ENCODE results near the gene MEIS2. TPM values are rescaled to one million over a fixed set of nuclear protein-coding genes. Genes with fewer than 3 reads are reported as not detected.

Gene MEIS2
- total and polyA plus RNA-seq, 7 donors = 1.4 to 154 (median 76.0) TPM

GRCh38 chr15:37112171-37112570 is 11.8 kb upstream of the MEIS2 start:
- Histone ChIP-seq H3K27ac (peak overlapping the region; percentile 95 to 97 (median 96)), H3K4me3 (no peak overlapping the region), H3K9me3 (no peaks in the 10 kb centered on the region), H3K27me3 (no peaks in the 10 kb centered on the region), H3K36me3 (no peaks in the 10 kb centered on the region), H3K4me1 (peaks cover 0 to 36% (median 35%) of the 10 kb centered on the region in 4 donors)
- intact Hi-C loops (cut with DNase I) = no loop called here
- 16 to 27% methylated on average over 4 of the region's 4 CpGs for WGBS, 2 donors
- peak; percentile 68 for DNase-seq
- TF ChIP-seq POLR2A (IDR thresholded peaks at IDR 0.05) (no peak), POLR2AphosphoS5 (IDR thresholded peaks at IDR 0.05) (peak in 2 of 4 donors; percentile 10 to 22)

GRCh38 chr15:37111427-37111717 is 11.0 kb upstream of the MEIS2 start:
- no peak for DNase-seq
- H3K27ac ChIP-seq = peak overlapping the region; percentile 95 to 97 (median 96)
- H3K27me3 ChIP-seq = no peaks in the 10 kb centered on the region
- 50 to 62% methylated on average over 3 of the region's 3 CpGs for WGBS, 2 donors
- intact Hi-C loops (cut with DNase I) = no loop called here
- no peaks in the 10 kb centered on the region for H3K9me3 ChIP-seq
- peak overlapping the region; percentile 36 to 87 (median 64) for H3K4me3 ChIP-seq
- TF ChIP-seq POLR2AphosphoS5 (IDR thresholded peaks at IDR 0.05) (no peak), POLR2A (IDR thresholded peaks at IDR 0.05) (no peak), EP300 (IDR thresholded peaks at IDR 0.05) (no peak), CTCF (IDR thresholded peaks at IDR 0.05) (no peak)
- H3K4me1 ChIP-seq = peaks cover 0 to 35% (median 32%) of the 10 kb centered on the region in 4 donors
- H3K36me3 ChIP-seq = no peaks in the 10 kb centered on the region

GRCh38 chr15:37109872-37110572 is 9.7 kb upstream of the MEIS2 start:
- Histone ChIP-seq H3K9me3 (no peaks in the 10 kb centered on the region), H3K27me3 (no peaks in the 10 kb centered on the region), H3K36me3 (no peaks in the 10 kb centered on the region), H3K4me3 (peak overlapping the region; percentile 36 to 87 (median 64)), H3K4me1 (peaks cover 0 to 35% (median 32%) of the 10 kb centered on the region in 4 donors), H3K27ac (peak overlapping the region; percentile 95 to 97 (median 96))
- intact Hi-C loops (cut with DNase I) = loop anchor here (10.0 kb wide), 1 partner anchor 325 kb away; no protein-coding TSS in a partner anchor
- 8 to 16% methylated on average over 27 of the region's 27 CpGs for WGBS, 2 donors
- TF ChIP-seq POLR2AphosphoS5 (IDR thresholded peaks at IDR 0.05) (peak in 3 of 4 donors; percentile 36 to 56 (median 45)), POLR2A (IDR thresholded peaks at IDR 0.05) (peak in 1 of 2 donors; percentile 19), EP300 (IDR thresholded peaks at IDR 0.05) (no peak), CTCF (IDR thresholded peaks at IDR 0.05) (no peak)
- peak; percentile 89 for DNase-seq

DNA sequence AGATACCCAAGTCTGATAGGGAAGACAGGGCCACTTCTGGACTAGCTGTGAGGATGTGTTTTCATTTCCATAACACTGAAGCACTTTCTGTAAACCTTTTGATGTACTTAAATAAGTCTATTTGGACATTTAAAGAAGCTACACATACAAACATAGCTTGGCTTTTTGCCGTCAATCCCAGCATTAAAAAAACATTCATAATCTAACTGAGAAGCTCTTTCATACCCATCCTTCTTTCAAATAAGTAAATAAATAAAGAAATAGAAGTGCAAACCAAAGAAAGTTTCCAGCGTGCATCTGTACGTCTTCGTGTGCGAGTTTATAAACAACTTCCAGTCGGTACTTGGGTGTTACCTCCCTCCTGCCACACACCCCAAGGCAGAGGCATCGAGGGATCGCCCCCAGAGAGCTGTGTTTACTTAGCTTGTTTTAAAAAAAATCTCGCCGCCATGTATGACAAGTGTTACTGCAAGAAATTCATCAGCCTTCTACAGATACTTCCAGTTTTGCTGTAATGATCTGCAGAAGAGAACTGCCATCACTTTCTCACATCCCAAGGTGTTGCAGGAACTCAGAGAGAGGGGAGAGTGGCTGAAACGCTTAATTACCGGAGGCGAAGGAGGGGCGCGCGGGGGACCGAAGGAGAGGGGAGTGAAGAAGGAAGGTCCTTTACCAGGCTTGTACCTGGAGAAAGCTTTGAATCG is 9.0 kb upstream of the MEIS2 start:
- H3K4me3 ChIP-seq = peak overlapping the region; percentile 36 to 87 (median 64)
- peaks cover 0 to 34% (median 31%) of the 10 kb centered on the region in 4 donors for H3K4me1 ChIP-seq
- H3K36me3 ChIP-seq = no peaks in the 10 kb centered on the region
- peak; percentile 63 for DNase-seq
- intact Hi-C loops (cut with DNase I) = loop anchor here (10.0 kb wide), 1 partner anchor 325 kb away; no protein-coding TSS in a partner anchor
- H3K9me3 ChIP-seq = no peaks in the 10 kb centered on the region
- peak overlapping the region; percentile 95 to 97 (median 96) for H3K27ac ChIP-seq
- H3K27me3 ChIP-seq = no peaks in the 10 kb centered on the region
- WGBS, 2 donors = 24 to 31% methylated on average over 18 of the region's 18 CpGs
- no peak for TF ChIP-seq CTCF (IDR thresholded peaks at IDR 0.05)
- TF ChIP-seq EP300 (IDR thresholded peaks at IDR 0.05) = no peak
- TF ChIP-seq POLR2AphosphoS5 (IDR thresholded peaks at IDR 0.05) = no peak
- TF ChIP-seq POLR2A (IDR thresholded peaks at IDR 0.05) = no peak
